Osteoblast (primary cell): ENCODE data around the gene AQP6. TPM values are rescaled to one million over a fixed set of nuclear protein-coding genes. Genes with fewer than 3 reads are reported as not detected.

Source experiments
- DNase-seq: peaks from one replicate; pipeline ENCODE4 v3.0.0; 2011; ENCODE audit warnings: low spot score, mixed read lengths; ENCODE audit not compliant: insufficient read length; ENCODE audit errors: missing footprints
- H2AFZ ChIP-seq: 2 replicates; pipeline ENCODE4 v1.6.0; 2011; ENCODE audit warnings: mild to moderate bottlenecking, low read length
- H3K27ac ChIP-seq: 2 replicates; pipeline ENCODE4 v1.5.1; 2011; ENCODE audit warnings: mild to moderate bottlenecking, low read depth, low read length, moderate library complexity
- H3K27me3 ChIP-seq: 2 replicates; pipeline ENCODE4 v1.6.0; 2012; ENCODE audit warnings: mild to moderate bottlenecking, control low read depth, inconsistent platforms, low read length, moderate library complexity; ENCODE audit not compliant: insufficient read depth
- H3K36me3 ChIP-seq: 2 replicates; pipeline ENCODE4 v1.5.1; 2011; ENCODE audit warnings: mild to moderate bottlenecking, low read length, control low read depth, moderate library complexity; ENCODE audit not compliant: insufficient read depth
- H3K4me1 ChIP-seq: 2 replicates; pipeline ENCODE4 v1.5.1; 2011; ENCODE audit warnings: mild to moderate bottlenecking, low read length, control low read depth, moderate library complexity; ENCODE audit not compliant: insufficient read depth
- H3K4me2 ChIP-seq: 2 replicates; pipeline ENCODE4 v1.6.0; 2011; ENCODE audit warnings: mild to moderate bottlenecking, low read length; ENCODE audit not compliant: insufficient read depth
- H3K4me3 ChIP-seq: fragments of 200-600 bp; sonication (generic); 3 replicates; pipeline ENCODE4 v1.5.1; 2012; ENCODE audit warnings: mild to moderate bottlenecking, low read length, inconsistent platforms; ENCODE audit not compliant: insufficient read depth
- H3K79me2 ChIP-seq: 2 replicates; pipeline ENCODE4 v1.6.0; 2012; ENCODE audit warnings: mild to moderate bottlenecking, low read length, control low read depth, inconsistent platforms; ENCODE audit not compliant: insufficient read depth
- H3K9me3 ChIP-seq: 2 replicates; pipeline ENCODE4 v1.5.1; 2011; ENCODE audit warnings: low read depth, low read length, control low read depth
- H4K20me1 ChIP-seq: 2 replicates; pipeline ENCODE4 v1.6.0; 2012; ENCODE audit warnings: mild to moderate bottlenecking, low read length, control low read depth; ENCODE audit not compliant: insufficient read depth
- total RNA-seq: library from RNA; depleted of rRNA; stranded (reverse); fragments of >200 nt; gene quantifications from 2 replicates; pipeline ENCODE4 v1.2.3, GENCODE V29; 2012
- TF ChIP-seq, protein P1 (sequence below): IDR thresholded peaks from 2 replicates; pipeline ENCODE4 v1.5.1; 2011; ENCODE audit warnings: mild to moderate bottlenecking, low read depth, low read length, moderate library complexity; ENCODE audit errors: extremely low read depth

The AQP6 gene
- total RNA-seq, 1 donor = not detected

- no peaks in the 10 kb centered on the region for H4K20me1 ChIP-seq
- H3K79me2 ChIP-seq = no peaks in the 10 kb centered on the region
- H3K9me3 ChIP-seq = no peaks in the 10 kb centered on the region
- DNase-seq = peak; percentile 99
- H3K36me3 ChIP-seq = no peaks in the 10 kb centered on the region
- H2AFZ ChIP-seq = peak overlapping the region; percentile 95
- TF ChIP-seq, protein P1, sequence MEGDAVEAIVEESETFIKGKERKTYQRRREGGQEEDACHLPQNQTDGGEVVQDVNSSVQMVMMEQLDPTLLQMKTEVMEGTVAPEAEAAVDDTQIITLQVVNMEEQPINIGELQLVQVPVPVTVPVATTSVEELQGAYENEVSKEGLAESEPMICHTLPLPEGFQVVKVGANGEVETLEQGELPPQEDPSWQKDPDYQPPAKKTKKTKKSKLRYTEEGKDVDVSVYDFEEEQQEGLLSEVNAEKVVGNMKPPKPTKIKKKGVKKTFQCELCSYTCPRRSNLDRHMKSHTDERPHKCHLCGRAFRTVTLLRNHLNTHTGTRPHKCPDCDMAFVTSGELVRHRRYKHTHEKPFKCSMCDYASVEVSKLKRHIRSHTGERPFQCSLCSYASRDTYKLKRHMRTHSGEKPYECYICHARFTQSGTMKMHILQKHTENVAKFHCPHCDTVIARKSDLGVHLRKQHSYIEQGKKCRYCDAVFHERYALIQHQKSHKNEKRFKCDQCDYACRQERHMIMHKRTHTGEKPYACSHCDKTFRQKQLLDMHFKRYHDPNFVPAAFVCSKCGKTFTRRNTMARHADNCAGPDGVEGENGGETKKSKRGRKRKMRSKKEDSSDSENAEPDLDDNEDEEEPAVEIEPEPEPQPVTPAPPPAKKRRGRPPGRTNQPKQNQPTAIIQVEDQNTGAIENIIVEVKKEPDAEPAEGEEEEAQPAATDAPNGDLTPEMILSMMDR = peak; percentile 96
- peaks cover 7% of the 10 kb centered on the region for H3K27me3 ChIP-seq
- H3K27ac ChIP-seq = peak overlapping the region; percentile 20
- peak overlapping the region; percentile 81 for H3K4me2 ChIP-seq
- peak overlapping the region; percentile 62 for H3K4me3 ChIP-seq
- H3K4me1 ChIP-seq = peaks cover 5% of the 10 kb centered on the region
Measured at GRCh38 chr12:49945394-49946080, 27.2 kb upstream of the AQP6 start.

- Histone ChIP-seq H3K4me2 (no peak overlapping the region), H3K4me3 (no peak overlapping the region), H3K36me3 (no peaks in the 10 kb centered on the region), H3K9me3 (no peaks in the 10 kb centered on the region), H3K27ac (no peak overlapping the region), H4K20me1 (no peaks in the 10 kb centered on the region), H3K4me1 (peaks cover 5% of the 10 kb centered on the region), H3K27me3 (peaks cover 7% of the 10 kb centered on the region), H3K79me2 (no peaks in the 10 kb centered on the region), H2AFZ (peak overlapping the region; percentile 95)
- DNase-seq = no peak
- TF ChIP-seq, protein P1 = no peak
Measured at GRCh38 chr12:49946086-49946485, 26.7 kb upstream of the AQP6 start.

DNA sequence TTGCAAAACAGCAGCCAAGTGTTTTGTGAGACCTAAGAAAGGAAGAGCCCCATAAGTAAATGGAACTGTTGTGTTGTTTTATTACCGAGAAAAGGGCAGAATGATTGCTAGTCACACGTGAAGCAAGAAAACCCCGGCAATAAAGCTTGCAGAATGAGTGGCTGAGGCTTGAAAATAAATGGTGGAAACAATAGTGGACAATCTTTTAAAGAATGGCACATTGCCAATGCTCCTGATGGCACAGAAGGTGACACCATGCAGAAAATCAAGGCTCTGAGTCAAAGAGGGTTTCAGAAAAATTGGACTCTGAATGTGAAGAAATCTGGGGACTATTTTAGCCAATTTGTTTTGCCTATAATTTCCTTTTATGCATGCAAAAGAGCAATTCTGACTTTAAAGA, 26.2 kb upstream of the AQP6 start:
- no peak overlapping the region for H2AFZ ChIP-seq
- DNase-seq = peak; percentile 27
- H3K4me2 ChIP-seq = no peak overlapping the region
- H3K4me1 ChIP-seq = peaks cover 5% of the 10 kb centered on the region
- H4K20me1 ChIP-seq = no peaks in the 10 kb centered on the region
- no peaks in the 10 kb centered on the region for H3K79me2 ChIP-seq
- TF ChIP-seq, protein P1 = no peak
- no peak overlapping the region for H3K4me3 ChIP-seq
- H3K9me3 ChIP-seq = no peaks in the 10 kb centered on the region
- no peak overlapping the region for H3K27ac ChIP-seq
- H3K27me3 ChIP-seq = peaks cover 11% of the 10 kb centered on the region
- no peaks in the 10 kb centered on the region for H3K36me3 ChIP-seq

GRCh38 chr12:49947593-49948226, 25.0 kb upstream of the AQP6 start:
- Histone ChIP-seq H3K27me3 (peaks cover 14% of the 10 kb centered on the region), H4K20me1 (no peaks in the 10 kb centered on the region)
- TF ChIP-seq, protein P1 = no peak

More at GRCh38 chr12:49947593-49948226, 25.0 kb upstream of the AQP6 start:
- DNase-seq = peak; percentile 61
- no peaks in the 10 kb centered on the region for H3K9me3 ChIP-seq
- H2AFZ ChIP-seq = no peak overlapping the region
- H3K4me3 ChIP-seq = no peak overlapping the region
- H3K36me3 ChIP-seq = no peaks in the 10 kb centered on the region
- H3K4me2 ChIP-seq = no peak overlapping the region
- no peaks in the 10 kb centered on the region for H3K79me2 ChIP-seq
- H3K27ac ChIP-seq = no peak overlapping the region
- peaks cover 5% of the 10 kb centered on the region for H3K4me1 ChIP-seq
